DMS114 treated with DMSO at 0.1 percent for 48 hours (cell line): ENCODE data around the gene ZNF783.

ENCODE experiments used
- DNase-seq: peaks from one replicate; lab custom pipeline; 2025; ENCODE audit not compliant: unreplicated experiment; lab: John Stamatoyannopoulos, UW

ZNF783 gene

DNA sequence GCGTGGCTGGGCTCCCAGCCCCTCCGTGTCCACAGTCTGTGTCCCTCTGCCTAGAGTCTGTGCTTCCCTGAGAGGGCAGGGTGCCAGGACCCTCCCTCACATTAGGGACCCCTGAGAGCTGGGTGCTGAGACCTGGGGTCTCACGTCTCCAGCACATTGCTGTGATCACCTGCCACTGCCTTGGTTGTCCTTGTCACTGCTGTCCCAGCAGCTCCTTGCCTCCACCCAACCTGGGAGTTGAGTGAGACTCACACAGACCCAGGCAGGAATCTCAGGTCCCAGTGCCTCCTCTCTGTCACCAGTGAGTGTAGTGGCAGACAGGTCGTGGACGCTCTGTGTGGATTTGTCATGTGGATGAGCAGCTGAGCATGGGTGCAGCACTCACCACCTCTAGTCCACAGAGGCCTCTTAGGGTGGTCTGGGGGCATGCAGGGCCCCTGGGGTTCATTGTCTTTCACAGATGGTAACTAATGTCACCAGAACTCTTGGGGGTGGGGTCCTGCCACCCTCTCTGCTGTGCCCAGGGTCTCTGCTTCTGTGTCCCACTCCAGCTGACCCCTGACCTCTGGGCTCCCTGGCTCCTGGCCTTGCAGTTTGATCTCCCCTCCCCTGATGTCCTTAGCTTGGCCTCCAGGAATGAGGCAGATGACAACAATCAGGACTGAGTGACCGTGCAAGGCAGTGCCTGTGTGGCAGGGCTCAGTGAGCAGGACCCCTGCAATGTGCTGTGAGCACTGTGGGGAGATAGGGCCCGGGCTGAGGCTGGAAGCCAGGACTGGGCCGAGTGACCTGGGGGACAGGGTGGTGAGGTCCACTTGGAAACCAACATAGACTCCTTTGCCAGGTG is 18.9 kb downstream of the ZNF783 start:
- no peak for DNase-seq

DNA sequence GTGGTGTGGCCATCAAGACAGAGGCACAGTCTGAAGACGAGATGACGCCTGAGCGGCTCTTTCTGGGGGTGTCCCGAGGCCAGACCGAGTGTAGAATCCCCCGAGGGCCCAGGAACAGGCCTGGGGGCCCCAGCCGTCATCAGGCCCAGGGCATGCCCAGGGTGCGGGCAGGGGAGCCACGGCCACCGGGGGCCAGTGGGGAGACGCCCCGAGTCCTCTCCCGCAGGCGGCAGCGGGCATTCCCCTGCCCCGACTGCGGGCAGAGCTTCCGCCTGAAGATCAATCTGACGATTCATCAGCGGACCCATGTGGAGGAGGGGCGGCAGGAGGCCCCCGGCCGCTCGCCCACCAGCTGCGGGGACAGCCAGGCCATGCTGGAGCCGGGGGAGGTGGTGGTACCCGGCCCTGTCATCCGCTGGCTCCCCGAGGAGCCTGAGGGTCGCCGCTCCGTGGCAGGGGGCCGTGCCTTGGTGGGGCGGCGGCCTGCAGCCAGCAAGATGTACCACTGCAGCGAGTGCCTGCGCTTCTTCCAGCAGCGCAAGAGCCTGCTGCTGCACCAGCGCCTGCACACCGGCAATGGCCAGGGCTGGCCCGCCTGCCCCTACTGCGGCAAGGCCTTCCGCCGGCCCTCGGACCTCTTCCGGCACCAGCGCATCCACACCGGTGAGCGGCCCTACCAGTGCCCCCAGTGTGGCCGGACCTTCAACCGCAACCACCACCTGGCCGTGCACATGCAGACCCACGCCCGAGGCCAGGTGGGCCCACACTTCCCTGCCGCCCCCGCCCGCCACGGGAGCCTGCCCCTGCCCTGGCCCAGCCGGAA is 19.7 kb downstream of the ZNF783 start:
- no peak for DNase-seq

DNA sequence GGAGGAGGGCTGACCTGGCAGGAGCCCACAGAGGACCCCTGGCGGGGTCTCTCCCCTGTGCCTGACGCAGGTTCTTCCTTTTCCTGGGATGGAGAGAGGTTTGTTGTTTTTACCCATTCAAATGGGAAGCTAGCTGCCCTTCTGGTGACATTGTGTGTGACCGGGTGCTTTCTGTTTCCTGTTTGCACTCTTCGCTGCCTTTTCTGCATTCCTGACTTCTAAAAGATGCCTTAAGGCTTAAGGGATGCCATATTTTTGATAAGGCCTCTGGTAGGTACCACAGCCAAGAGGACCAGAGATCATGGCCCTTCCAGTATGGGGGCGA is 20.3 kb downstream of the ZNF783 start:
- DNase-seq, result no peak

DNA sequence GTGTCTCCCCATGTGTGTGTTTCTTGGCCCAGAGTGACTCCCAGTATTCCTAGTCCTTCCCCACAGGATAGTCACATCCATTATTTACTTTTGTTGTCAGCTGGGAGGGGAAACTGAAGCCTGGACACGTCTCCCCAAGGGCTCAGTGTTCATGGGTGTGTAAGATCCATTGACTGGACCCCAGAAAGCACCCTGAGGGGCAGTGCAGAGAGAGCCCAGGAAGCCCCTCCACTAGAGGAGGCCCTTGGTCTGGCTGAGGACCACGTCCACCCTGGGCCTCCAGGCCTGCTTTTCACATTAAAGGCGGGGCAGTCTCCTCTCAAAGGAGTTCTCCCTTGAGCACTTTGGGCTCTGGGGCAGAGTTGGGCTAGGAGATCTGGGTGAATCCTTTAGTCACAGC is 21.3 kb downstream of the ZNF783 start:
- no peak for DNase-seq

DNA sequence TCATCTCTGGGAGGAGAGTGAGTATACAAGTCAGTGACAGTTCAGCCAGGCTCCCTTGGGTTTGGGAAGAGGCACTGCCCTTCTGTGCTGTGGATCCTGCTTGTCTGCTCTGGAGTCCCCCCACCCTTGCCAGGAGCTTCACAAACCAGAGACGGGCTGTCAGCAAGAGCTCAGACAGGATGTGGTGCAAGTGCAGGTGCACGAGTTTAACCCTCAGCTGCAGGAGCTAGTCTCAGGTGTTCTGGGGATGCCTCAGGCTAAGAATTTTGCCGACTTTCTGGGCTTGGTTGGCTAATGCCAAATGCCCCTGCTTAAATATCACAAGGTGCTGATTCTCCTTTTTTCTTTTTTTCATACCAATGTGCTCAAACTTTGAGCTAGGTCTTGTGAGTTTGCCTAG is 22.3 kb downstream of the ZNF783 start:
- DNase-seq, result no peak

DNA sequence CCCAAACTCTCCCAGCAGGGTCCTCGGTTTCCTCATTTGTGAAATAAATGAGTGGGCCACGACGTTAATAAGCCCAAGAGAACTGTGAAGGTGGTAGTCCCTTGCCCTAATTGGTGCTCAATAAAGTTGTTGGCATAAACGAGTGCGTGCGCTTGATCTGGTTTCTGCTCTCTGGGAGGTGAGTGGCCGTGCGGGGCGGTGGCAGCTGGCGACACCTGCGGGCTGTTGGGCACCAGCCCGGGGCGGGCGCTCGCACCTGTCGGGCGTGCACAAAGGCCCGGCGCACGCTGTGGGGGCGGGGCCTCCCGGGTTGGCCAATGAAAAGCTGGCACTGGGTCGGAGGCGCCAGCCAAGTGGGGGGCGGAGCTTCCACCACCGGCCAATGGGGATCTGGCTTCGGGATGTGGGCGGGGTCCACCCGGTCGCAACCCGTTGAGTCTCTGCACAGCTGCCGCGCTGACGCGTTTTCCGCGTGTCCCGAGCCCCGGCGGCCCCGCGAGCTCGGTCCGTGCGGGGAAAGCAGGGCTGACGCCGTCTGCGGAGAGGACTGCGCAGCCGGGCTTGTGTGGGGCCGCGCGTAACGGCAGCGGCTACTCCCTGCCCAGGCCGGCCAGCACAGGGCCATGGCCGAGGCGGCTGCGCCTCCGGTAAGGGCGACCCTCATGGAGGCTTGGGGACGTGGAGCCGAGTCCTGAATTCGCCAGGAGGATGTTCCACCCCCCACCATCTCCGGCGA is 23.0 kb downstream of the ZNF783 start:
- peak; percentile 69 for DNase-seq

DNA sequence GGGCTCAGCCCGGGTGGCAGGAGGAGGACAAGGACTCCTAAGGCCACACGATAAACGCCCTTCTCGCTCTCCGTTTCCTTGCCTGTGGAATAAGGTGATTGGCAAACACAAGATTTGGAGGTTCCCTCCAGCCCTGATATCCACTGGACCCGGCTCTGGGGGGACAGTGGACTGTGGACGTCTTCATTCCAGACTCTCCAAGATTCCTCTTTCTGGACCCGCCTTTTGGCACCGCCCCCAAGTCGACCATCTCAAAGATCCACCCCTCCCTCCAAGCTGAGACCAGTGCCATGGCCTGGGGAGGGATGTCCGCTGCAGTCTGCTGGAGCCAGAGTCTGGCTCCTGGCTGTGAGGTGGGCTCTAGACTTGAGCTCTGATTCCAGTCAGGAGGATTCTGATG is 23.6 kb downstream of the ZNF783 start:
- DNase-seq, result peak; percentile 13

DNA sequence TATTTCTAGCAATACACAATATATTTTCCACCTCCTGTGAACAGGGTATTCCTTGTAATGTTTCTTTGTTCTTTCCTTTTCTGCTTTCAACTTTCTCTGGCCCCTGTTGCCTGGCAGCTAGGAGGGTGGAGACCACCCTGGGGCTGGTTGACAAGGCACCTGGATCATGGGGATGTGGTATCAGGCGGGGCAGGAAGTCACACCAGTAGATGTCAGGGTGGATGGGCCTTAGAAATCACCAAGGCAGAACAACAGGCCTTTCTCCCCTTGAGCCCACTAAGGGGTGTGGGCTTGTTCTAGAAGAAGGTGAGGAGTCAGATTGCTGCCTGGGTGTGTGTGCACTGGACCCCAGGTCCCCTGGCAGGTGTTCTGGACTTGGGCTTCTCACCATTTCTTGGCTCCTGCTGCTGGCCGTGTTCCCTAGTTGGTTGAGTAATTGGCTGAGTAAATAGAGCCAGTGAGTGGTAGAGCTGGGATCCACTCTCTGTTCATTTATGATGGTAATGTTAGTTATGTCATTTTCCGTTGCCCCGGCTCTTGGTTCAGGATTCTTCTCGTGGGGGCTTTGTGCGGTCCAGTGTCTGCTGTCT is 24.9 kb downstream of the ZNF783 start:
- no peak for DNase-seq

DNA sequence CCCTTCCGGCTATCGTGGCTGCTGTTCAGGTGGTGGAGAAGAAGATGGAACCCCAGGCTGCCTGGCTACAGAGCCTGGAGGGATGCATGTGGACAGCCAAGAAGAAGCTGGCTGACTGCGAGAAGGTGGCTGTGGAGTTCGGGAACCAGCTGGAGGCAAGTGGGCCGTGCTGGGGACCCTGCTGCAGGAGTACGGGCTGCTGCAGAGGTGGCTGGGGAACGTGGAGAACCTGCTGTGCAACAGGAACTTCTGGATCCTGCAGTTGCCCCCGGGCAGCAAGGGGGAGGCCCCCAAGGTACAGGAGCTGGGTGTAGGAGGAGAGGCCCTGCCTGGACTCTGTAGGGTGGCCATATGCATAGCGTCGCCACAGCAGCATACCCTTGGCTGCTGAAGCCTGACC is 25.6 kb downstream of the ZNF783 start:
- DNase-seq, result no peak

DNA sequence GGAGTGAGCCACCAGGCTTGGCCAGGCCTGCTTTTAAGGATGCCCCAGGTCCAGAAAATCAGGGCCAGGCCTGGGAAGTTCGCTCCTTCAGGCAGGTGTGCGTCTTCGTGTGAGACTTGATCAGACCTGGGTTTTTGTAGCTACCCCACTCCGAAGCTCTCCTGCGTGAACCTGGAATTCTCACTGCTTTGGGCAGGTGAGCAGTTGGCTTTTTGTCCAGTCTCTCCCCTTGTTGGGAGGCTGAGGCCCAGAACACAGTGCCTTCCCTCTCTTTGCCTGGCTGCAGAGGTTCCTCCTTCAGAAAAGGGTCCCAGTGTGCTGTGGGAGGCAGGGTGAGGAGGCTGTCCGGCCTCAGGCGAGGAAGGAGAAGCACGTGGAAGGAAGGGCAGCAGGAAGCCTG is 27.3 kb downstream of the ZNF783 start:
- no peak for DNase-seq

DNA sequence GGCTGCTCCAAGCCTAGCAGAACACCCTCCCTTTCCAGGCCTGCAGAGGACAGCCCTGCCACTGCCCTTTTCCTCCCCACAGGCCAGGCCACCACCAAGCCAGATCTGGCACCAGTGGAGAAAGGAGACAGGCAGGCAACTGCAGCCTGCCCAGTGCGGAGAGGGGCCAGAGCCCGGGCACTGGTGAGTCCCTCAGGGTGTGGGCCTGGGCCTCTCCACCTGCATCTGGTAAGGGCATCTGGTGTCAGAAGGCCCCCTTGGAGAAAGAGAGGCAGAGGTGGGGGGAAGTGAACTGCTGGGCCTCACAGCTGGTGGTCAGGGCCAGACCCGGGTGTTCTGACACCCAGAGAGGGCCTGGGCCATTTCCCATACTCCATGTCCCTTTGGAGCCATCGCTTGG is 27.9 kb downstream of the ZNF783 start:
- DNase-seq, result no peak

DNA sequence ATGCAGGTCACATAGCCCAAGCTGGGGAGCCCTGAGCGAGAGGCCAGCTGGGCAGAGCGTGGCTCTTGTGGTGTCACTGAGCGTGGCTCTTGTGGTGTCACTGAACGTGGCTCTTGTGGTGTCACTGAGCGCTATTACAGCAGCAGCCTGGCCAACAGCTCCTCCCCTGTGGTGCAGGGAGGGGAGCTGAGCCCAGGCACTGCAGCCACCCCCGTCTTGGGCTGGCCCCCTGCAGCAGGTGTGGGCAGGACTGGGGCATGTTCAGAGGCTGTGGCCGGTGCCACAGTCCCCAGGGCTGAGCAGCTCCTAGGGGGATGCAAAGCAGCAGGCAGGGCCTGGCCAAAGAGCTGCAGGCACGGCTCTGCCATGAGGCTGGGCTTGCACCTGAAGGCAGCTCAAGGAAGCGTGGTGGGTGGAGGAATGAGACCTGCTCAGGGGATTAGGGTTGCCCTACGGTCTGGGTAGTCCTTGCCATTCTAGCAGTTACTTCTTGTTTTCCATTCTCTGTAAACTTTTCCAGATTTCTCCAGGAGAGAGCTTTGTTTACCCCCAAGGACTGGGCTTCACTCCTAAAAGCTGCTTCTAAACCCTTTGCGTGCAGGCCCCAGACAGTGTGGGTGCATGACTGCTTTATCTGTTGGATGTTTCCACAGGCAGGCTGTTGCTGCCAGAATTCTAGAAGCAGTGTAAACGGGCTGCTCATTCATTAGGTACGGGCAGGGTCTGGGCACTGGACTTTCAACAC is 29.2 kb downstream of the ZNF783 start:
- no peak for DNase-seq

DNA sequence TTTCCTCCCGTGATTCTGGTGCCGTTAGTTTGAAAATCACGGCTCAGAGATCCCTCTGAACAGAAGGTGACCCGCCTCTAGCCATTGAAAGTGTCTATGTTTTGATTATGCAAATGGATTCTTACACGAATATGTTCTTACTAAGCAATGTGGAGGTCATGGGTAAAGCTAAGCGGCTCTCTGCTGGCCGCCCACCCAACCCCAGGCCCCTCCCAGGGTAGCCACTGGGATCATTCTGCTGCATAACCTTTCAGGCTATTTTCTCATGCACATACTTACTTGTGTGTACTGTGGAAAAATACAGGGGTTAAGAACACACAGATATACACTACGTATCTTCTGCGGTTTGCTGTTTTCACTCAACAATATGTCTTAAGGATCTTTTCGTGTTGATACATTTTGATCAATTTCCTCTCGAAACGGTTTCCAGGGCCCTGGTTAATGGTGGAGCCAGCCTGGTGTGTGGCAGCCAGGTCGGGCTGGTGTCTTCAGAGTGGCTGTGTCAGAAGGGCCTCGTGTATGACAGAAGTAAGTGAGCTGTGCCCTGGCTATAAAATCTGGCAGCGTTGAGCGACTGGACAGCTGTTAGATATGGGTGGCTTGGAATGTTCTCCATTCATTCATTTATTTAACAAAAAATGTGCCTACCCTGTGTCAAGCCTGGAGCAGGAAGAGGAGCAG is 29.9 kb downstream of the ZNF783 start:
- no peak for DNase-seq

DNA sequence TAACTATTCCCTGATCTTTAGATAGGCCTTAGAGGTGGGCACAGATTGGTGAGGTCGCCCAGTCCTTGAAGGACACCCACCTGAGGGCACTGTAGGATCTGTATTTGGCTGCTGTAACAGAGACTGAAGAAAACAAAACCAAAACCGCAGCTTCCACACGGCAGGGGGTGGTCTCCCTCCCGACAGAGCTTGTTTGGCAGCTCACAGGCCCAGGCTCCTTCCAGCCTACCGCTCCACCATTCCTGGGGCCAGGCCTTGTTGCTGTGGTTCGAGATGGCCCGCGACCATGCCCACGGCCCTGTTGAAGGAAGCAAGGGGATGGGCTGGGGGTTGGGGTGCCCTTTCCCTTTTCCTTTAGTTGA is 30.4 kb downstream of the ZNF783 start:
- no peak for DNase-seq

DNA sequence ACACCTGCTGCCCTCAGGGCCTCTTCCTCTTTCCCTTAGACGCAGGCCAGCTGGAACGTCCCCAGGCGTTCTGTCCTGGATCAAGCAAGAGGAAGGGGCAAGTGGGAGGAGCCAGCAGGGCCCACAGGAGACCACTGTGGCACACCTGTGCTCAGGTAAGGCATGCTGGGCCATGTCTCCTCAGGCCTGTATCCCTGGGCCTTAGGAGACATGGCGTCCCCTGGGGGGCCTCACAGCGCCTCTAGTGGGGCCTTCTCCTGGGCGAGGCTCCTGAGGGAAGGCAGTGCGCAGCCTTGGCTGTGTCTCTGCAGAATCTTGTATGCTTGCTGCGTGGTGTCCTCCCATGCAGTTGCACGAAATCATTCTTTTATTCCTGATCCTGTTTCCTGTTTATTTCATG is 31.3 kb downstream of the ZNF783 start:
- no peak for DNase-seq

DNA sequence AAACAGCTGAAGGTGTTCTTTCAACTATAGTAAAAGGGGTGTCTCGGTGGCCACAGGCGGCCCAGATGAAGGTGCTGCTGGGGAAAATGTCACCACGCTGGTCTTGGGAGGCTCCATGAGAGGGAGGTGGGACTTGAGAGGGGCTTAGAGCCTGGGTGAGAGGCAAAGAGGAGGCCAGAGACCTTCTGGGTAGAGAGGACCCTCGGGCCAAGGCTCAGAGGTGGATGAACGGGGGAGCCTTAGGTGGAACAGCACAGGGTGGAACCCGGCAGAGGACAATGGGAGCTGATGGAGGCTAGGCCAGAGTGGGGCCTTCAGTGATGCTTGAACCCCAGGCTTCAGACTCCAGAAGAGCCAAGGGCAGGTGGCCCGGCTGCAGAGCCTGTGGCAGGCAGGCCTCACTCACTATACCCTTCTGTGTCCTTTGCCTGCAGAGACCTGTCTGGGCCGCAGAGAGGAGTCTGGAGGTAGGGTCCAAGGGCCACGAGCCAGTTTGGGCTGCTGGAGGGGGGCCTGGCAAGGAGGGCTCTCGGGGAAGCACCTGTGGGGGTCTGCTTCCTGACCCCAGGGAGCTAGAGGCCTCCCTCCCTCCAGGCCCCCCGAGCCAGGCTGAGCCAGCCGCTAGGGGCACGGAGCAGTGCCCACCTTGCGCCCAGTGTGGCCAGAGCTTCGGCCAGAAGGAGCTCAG is 32.1 kb downstream of the ZNF783 start:
- no peak for DNase-seq

DNA sequence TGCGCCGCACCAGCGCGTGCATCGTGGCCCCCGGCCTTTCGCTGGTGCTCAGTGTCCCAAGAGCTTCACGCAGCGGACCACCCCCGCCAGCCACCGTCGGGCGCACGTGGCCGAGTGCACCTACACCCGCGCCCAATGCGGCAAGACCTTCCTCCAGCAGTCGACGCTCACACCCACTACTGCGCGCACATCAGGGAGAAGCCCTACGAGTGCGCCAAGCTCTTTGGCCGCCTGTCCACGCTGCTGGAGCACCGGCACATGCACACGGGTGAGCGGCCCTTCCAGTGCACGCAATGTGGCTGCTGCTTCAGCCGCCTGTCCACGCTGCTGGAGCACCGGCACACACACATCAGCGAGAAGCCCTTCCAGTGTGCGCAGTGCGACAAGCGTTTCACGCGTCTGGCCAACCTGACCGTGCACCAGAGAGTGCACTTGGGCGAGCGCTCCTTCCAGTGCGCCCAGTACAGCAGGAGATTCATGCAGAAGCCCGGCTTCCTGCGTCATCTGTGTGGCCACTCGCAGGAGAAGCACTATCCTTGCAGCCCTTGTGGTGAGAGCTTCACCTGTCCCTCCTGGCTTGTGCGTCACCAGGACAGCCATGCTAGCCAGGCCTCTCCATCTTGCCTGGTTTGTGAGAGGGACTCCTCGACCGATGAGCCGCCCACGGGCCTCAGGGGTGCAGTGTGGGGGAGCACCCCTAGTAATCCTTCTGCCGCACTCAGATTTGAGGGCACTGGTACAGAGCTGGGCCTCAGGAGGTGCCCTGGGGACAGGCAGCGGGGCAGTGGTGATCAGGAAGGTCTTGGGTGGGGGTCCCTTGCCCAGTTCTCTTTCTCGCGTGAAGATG is 32.9 kb downstream of the ZNF783 start:
- no peak for DNase-seq

DNA sequence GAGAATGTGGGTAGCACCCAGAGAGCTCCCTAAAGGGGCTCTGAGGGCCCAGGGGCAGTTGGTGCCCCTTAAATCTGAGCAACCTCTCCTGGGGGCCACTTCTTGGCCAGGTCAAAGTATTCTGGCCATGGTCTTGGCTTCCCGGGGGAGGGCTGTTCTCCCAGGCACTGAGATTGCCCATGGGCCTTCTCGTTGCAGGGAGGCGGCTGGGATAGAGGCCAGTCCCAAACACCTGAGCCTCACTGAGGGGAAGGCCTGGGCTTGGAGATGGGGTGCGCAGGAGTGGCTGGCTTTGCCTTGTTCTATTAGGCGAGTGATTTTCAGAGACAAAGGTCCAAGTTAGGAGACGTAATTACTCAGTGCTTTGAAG is 33.5 kb downstream of the ZNF783 start:
- DNase-seq, result no peak

DNA sequence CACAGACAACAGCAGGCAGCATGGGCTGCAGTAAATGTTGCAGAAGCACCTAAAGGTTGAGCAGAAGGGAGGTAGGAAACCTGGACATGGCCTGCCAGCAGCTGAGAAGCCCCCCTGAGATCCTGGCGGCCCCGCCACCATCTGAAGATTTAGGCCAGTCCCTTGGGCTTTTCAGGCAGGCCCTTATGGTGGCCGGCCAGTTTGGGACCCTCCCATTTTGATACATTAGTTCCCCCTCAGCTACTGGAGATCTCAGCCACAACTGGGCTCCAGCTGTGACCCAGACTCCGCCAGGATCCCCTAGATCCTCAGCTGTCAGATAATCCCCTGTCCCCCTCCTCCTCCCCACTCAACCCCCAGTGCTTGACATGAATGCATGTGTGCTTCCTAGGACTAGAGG is 34.4 kb downstream of the ZNF783 start:
- DNase-seq, result no peak
